Measurements from ENCODE around the gene TENM4.
A peak's percentile ranks its signal among the peaks of the same experiment; 100 is the strongest.

The TENM4 gene

GRCh38 chr11:79174045-79175008 is 266.5 kb downstream of the TENM4 start:
- no peak for DNase-seq (ENCODE audit: low read depth)

- DNase-seq (ENCODE audit: low read depth): peak; percentile 30
These were observed 267.2 kb downstream of the TENM4 start for GRCh38 chr11:79173615-79174014.

GRCh38 chr11:79170321-79170720 is 270.5 kb downstream of the TENM4 start:
- DNase-seq (ENCODE audit: low read depth): no peak

- DNase-seq (ENCODE audit: low read depth): no peak
These were observed 272.2 kb downstream of the TENM4 start for GRCh38 chr11:79168530-79169110.

GRCh38 chr11:79167510-79168188 is 273.2 kb downstream of the TENM4 start:
- peak; percentile 72 for DNase-seq (ENCODE audit: low read depth)

- no peak for DNase-seq (ENCODE audit: low read depth)
These were observed 274.9 kb downstream of the TENM4 start for GRCh38 chr11:79165908-79166307.

- DNase-seq (ENCODE audit: low read depth): peak; percentile 37
These were observed 279.9 kb downstream of the TENM4 start for GRCh38 chr11:79160791-79161403.

GRCh38 chr11:79159657-79160450 is 281.0 kb downstream of the TENM4 start:
- DNase-seq (ENCODE audit: low read depth): no peak

- no peak for DNase-seq (ENCODE audit: low read depth)
These were observed 283.1 kb downstream of the TENM4 start for GRCh38 chr11:79157738-79158137.

- DNase-seq (ENCODE audit: low read depth): no peak
These were observed 284.8 kb downstream of the TENM4 start for GRCh38 chr11:79156031-79156430.

- no peak for DNase-seq (ENCODE audit: low read depth)
These were observed 285.6 kb downstream of the TENM4 start for GRCh38 chr11:79155237-79155636.

- no peak for DNase-seq (ENCODE audit: low read depth)
These were observed 288.3 kb downstream of the TENM4 start for GRCh38 chr11:79152511-79152910.

GRCh38 chr11:79151396-79151795 is 289.4 kb downstream of the TENM4 start:
- DNase-seq (ENCODE audit: low read depth): no peak

- DNase-seq (ENCODE audit: low read depth): peak; percentile 55
These were observed 289.9 kb downstream of the TENM4 start for GRCh38 chr11:79150966-79151365.

GRCh38 chr11:79150320-79150719 is 290.5 kb downstream of the TENM4 start:
- DNase-seq (ENCODE audit: low read depth): no peak

GRCh38 chr11:79147731-79148130 is 293.1 kb downstream of the TENM4 start:
- DNase-seq (ENCODE audit: low read depth): no peak

- no peak for DNase-seq (ENCODE audit: low read depth)
These were observed 293.8 kb downstream of the TENM4 start for GRCh38 chr11:79147011-79147410.

GRCh38 chr11:79139900-79140299 is 300.9 kb downstream of the TENM4 start:
- no peak for DNase-seq (ENCODE audit: low read depth)

- no peak for DNase-seq (ENCODE audit: low read depth)
These were observed 311.1 kb downstream of the TENM4 start for GRCh38 chr11:79129702-79130101.

GRCh38 chr11:79128291-79128690 is 312.5 kb downstream of the TENM4 start:
- DNase-seq (ENCODE audit: low read depth): no peak

GRCh38 chr11:79122759-79123158 is 318.1 kb downstream of the TENM4 start:
- no peak for DNase-seq (ENCODE audit: low read depth)

- DNase-seq (ENCODE audit: low read depth): no peak
These were observed 319.5 kb downstream of the TENM4 start for GRCh38 chr11:79121351-79121750.

Data from amniotic epithelial cell (primary cell).